ENCODE results near the gene GATA2.

Gene GATA2

GRCh38 chr3:128432971-128433836 lies 59.8 kb downstream of the GATA2 start:
- peak; percentile 20 for DNase-seq (ENCODE audit: low read depth)

- no peak for DNase-seq (ENCODE audit: low read depth)
Measured at GRCh38 chr3:128432301-128432970, 60.6 kb downstream of the GATA2 start.

DNA sequence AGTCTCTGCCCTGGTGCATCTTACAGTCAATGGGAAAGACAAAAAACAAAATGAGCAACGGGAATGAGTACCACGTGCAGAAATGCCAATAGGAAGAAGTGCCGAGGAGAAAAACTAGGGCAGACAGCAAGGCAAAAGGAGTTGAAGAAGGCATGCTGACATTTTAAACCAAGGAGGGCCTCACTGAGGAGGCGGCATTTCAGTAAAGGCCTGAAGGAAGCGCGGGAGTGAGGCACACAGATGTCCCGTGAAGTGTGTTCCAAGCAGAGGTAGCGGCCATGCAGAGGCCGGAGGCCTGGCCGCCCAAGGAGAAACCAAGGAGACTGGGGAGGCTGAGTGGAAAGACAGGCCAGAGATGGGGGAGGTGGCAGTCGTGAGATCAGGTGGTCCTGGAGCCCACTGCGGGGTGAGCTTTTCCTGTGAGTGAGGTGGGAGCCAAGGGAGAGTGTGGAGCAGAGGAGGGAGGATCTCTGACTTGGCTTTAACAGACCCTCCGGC lies 61.1 kb downstream of the GATA2 start:
- DNase-seq (ENCODE audit: low read depth): no peak

GRCh38 chr3:128430731-128431130 lies 62.3 kb downstream of the GATA2 start:
- no peak for DNase-seq (ENCODE audit: low read depth)

GRCh38 chr3:128430301-128430700 lies 62.7 kb downstream of the GATA2 start:
- no peak for DNase-seq (ENCODE audit: low read depth)

GRCh38 chr3:128429751-128430150 lies 63.2 kb downstream of the GATA2 start:
- DNase-seq (ENCODE audit: low read depth): no peak

Measured in EH (cell line).